GM18499 (cell line): ENCODE measurements around the gene TRIM67.

ENCODE experiments used
- ATAC-seq: cut with Tn5 transposase; IDR thresholded peaks from one replicate; pipeline ENCODE4 v1.9.1; 2021; ENCODE audit warnings: moderate number of reproducible peaks; ENCODE audit not compliant: insufficient read depth, unreplicated experiment

TRIM67 gene

GRCh38 chr1:231226156-231226555 is 64.3 kb downstream of the TRIM67 start:
- ATAC-seq: no peak

GRCh38 chr1:231231511-231231910 is 69.7 kb downstream of the TRIM67 start:
- no peak for ATAC-seq

GRCh38 chr1:231232870-231233734 is 71.2 kb downstream of the TRIM67 start:
- peak; percentile 77 for ATAC-seq

GRCh38 chr1:231233735-231234417 is 72.0 kb downstream of the TRIM67 start:
- no peak for ATAC-seq

GRCh38 chr1:231234506-231234905 is 72.6 kb downstream of the TRIM67 start:
- ATAC-seq: no peak

- ATAC-seq: no peak
Measured at GRCh38 chr1:231235526-231236207, 73.8 kb downstream of the TRIM67 start.

GRCh38 chr1:231236208-231236591 is 74.3 kb downstream of the TRIM67 start:
- ATAC-seq: no peak

- no peak for ATAC-seq
Measured at GRCh38 chr1:231236938-231237337, 75.1 kb downstream of the TRIM67 start.

GRCh38 chr1:231238298-231238697 is 76.4 kb downstream of the TRIM67 start:
- no peak for ATAC-seq

GRCh38 chr1:231240531-231240882 is 78.6 kb downstream of the TRIM67 start:
- ATAC-seq: no peak

- ATAC-seq: peak; percentile 59
Measured at GRCh38 chr1:231240883-231241735, 79.3 kb downstream of the TRIM67 start, which contains the start of gene GNPAT. Gene GNPAT (plus strand): TSS chr1:231241212. CDS start chr1:231241379, 167 bp downstream.

GRCh38 chr1:231241750-231242149 is 79.9 kb downstream of the TRIM67 start:
- ATAC-seq: no peak

- no peak for ATAC-seq
Measured at GRCh38 chr1:231242516-231243198, 80.8 kb downstream of the TRIM67 start.

GRCh38 chr1:231248778-231249177 is 86.9 kb downstream of the TRIM67 start:
- no peak for ATAC-seq

GRCh38 chr1:231252336-231252735 is 90.5 kb downstream of the TRIM67 start:
- ATAC-seq: no peak

- no peak for ATAC-seq
Measured at GRCh38 chr1:231260351-231260750, 98.5 kb downstream of the TRIM67 start.

GRCh38 chr1:231264642-231265041 is 102.8 kb downstream of the TRIM67 start:
- no peak for ATAC-seq

GRCh38 chr1:231265379-231265778 is 103.5 kb downstream of the TRIM67 start:
- no peak for ATAC-seq

- no peak for ATAC-seq
Measured at GRCh38 chr1:231266811-231267322, 105.0 kb downstream of the TRIM67 start.
